Measurements from ENCODE around the gene SDK2. TPM values are rescaled to one million over a fixed set of nuclear protein-coding genes. Genes with fewer than 3 reads are reported as not detected.

The SDK2 gene
- total and polyA plus RNA-seq, 3 experiments from 2014 or later, result 0.35 to 0.54 (median 0.44) TPM

- H3K36me3 Mint-ChIP-seq, result no peaks in the 10 kb centered on the region
- H3K9me3 Mint-ChIP-seq, result no peaks in the 10 kb centered on the region
- POLR2A ChIA-PET, result no interaction called here
- Histone ChIP-seq H3K9me3 (ENCODE audit: low read length) (no peaks in the 10 kb centered on the region), H3K27ac (ENCODE audit: low read depth, low read length) (no peak overlapping the region), H3K27me3 (ENCODE audit: insufficient read depth, low read length, poor library complexity, severe bottlenecking) (no peaks in the 10 kb centered on the region), H3K36me3 (ENCODE audit: insufficient read depth, low read length) (no peaks in the 10 kb centered on the region), H3K4me1 (ENCODE audit: insufficient read depth, low read length) (peaks cover 5% of the 10 kb centered on the region), H3K4me3 (ENCODE audit: low read length) (no peak overlapping the region)
- H3K4me3 Mint-ChIP-seq, result peak overlapping the region in 1 of 7 donors; percentile 15
- peak in 1 of 5 donors; percentile 4 for DNase-seq
- H3K4me1 Mint-ChIP-seq, result peaks cover 0 to 15% (median 8%) of the 10 kb centered on the region in 3 donors
- CTCF ChIA-PET, result no interaction called here
- H3K27me3 Mint-ChIP-seq, result peaks cover 0 to 6% of the 10 kb centered on the region in 2 donors
- H3K27ac Mint-ChIP-seq, result no peak overlapping the region
Observed at GRCh38 chr17:73545109-73546032, 98.9 kb downstream of the SDK2 start.

GRCh38 chr17:73544333-73544732, 99.9 kb downstream of the SDK2 start:
- peaks cover 5% of the 10 kb centered on the region for H3K4me1 ChIP-seq (ENCODE audit: insufficient read depth, low read length)
- no peak overlapping the region for H3K27ac ChIP-seq (ENCODE audit: low read depth, low read length)
- H3K9me3 Mint-ChIP-seq, result no peaks in the 10 kb centered on the region
- POLR2A ChIA-PET, result no interaction called here
- CTCF ChIA-PET, result no interaction called here
- no peak overlapping the region for H3K4me3 Mint-ChIP-seq
- peaks cover 0 to 5% of the 10 kb centered on the region in 2 donors for H3K27me3 Mint-ChIP-seq
- no peaks in the 10 kb centered on the region for H3K27me3 ChIP-seq (ENCODE audit: insufficient read depth, low read length, poor library complexity, severe bottlenecking)
- H3K36me3 Mint-ChIP-seq, result no peaks in the 10 kb centered on the region
- peaks cover 0 to 15% (median 8%) of the 10 kb centered on the region in 3 donors for H3K4me1 Mint-ChIP-seq
- peak overlapping the region in 2 of 8 donors; percentile 2 to 6 for H3K27ac Mint-ChIP-seq
- H3K4me3 ChIP-seq (ENCODE audit: low read length), result no peak overlapping the region
- DNase-seq, result no peak
- no peaks in the 10 kb centered on the region for H3K36me3 ChIP-seq (ENCODE audit: insufficient read depth, low read length)
- H3K9me3 ChIP-seq (ENCODE audit: low read length), result no peaks in the 10 kb centered on the region

GRCh38 chr17:73542323-73542722, 101.9 kb downstream of the SDK2 start:
- Histone ChIP-seq H3K27me3 (ENCODE audit: insufficient read depth, low read length, poor library complexity, severe bottlenecking) (no peaks in the 10 kb centered on the region), H3K27ac (ENCODE audit: low read depth, low read length) (no peak overlapping the region), H3K9me3 (ENCODE audit: low read length) (no peaks in the 10 kb centered on the region), H3K4me1 (ENCODE audit: insufficient read depth, low read length) (peaks cover 5% of the 10 kb centered on the region), H3K4me3 (ENCODE audit: low read length) (no peak overlapping the region), H3K36me3 (ENCODE audit: insufficient read depth, low read length) (no peaks in the 10 kb centered on the region)
- no peak for DNase-seq
- H3K27me3 Mint-ChIP-seq, result no peaks in the 10 kb centered on the region
- no peak overlapping the region for H3K4me3 Mint-ChIP-seq
- H3K36me3 Mint-ChIP-seq, result no peaks in the 10 kb centered on the region
- no peaks in the 10 kb centered on the region for H3K9me3 Mint-ChIP-seq
- ChIA-PET POLR2A (no interaction called here), CTCF (no interaction called here)
- peak overlapping the region in 1 of 8 donors; percentile 74 for H3K27ac Mint-ChIP-seq
- H3K4me1 Mint-ChIP-seq, result peaks cover 0 to 10% (median 7%) of the 10 kb centered on the region in 3 donors

- Mint-ChIP-seq H3K4me3 (no peak overlapping the region), H3K27me3 (no peaks in the 10 kb centered on the region), H3K4me1 (peaks cover 0 to 4% (median 0%) of the 10 kb centered on the region in 3 donors), H3K27ac (no peak overlapping the region), H3K9me3 (no peaks in the 10 kb centered on the region), H3K36me3 (no peaks in the 10 kb centered on the region)
- Histone ChIP-seq H3K4me1 (ENCODE audit: insufficient read depth, low read length) (no peaks in the 10 kb centered on the region), H3K4me3 (ENCODE audit: low read length) (no peak overlapping the region), H3K27me3 (ENCODE audit: insufficient read depth, low read length, poor library complexity, severe bottlenecking) (no peaks in the 10 kb centered on the region), H3K36me3 (ENCODE audit: insufficient read depth, low read length) (no peaks in the 10 kb centered on the region), H3K9me3 (ENCODE audit: low read length) (no peaks in the 10 kb centered on the region), H3K27ac (ENCODE audit: low read depth, low read length) (no peak overlapping the region)
- ChIA-PET CTCF (no interaction called here), POLR2A (no interaction called here)
- no peak for DNase-seq
Observed at GRCh38 chr17:73541561-73541981, 102.7 kb downstream of the SDK2 start.

- DNase-seq, result no peak
- Mint-ChIP-seq H3K36me3 (no peaks in the 10 kb centered on the region), H3K4me1 (peaks cover 0 to 4% (median 0%) of the 10 kb centered on the region in 3 donors), H3K4me3 (no peak overlapping the region), H3K27ac (no peak overlapping the region), H3K9me3 (no peaks in the 10 kb centered on the region), H3K27me3 (no peaks in the 10 kb centered on the region)
- H3K9me3 ChIP-seq (ENCODE audit: low read length), result no peaks in the 10 kb centered on the region
- ChIA-PET CTCF (no interaction called here), POLR2A (no interaction called here)
- H3K27ac ChIP-seq (ENCODE audit: low read depth, low read length), result no peak overlapping the region
- no peaks in the 10 kb centered on the region for H3K27me3 ChIP-seq (ENCODE audit: insufficient read depth, low read length, poor library complexity, severe bottlenecking)
- no peak overlapping the region for H3K4me3 ChIP-seq (ENCODE audit: low read length)
- H3K36me3 ChIP-seq (ENCODE audit: insufficient read depth, low read length), result no peaks in the 10 kb centered on the region
- H3K4me1 ChIP-seq (ENCODE audit: insufficient read depth, low read length), result no peaks in the 10 kb centered on the region
Observed at GRCh38 chr17:73541111-73541510, 103.1 kb downstream of the SDK2 start.

- Histone ChIP-seq H3K27ac (ENCODE audit: low read depth, low read length) (no peak overlapping the region), H3K4me1 (ENCODE audit: insufficient read depth, low read length) (no peaks in the 10 kb centered on the region), H3K36me3 (ENCODE audit: insufficient read depth, low read length) (no peaks in the 10 kb centered on the region), H3K9me3 (ENCODE audit: low read length) (no peaks in the 10 kb centered on the region), H3K4me3 (ENCODE audit: low read length) (no peak overlapping the region), H3K27me3 (ENCODE audit: insufficient read depth, low read length, poor library complexity, severe bottlenecking) (no peaks in the 10 kb centered on the region)
- no peaks in the 10 kb centered on the region for H3K4me1 Mint-ChIP-seq
- DNase-seq, result no peak
- no peak overlapping the region for H3K27ac Mint-ChIP-seq
- H3K27me3 Mint-ChIP-seq, result no peaks in the 10 kb centered on the region
- H3K9me3 Mint-ChIP-seq, result no peaks in the 10 kb centered on the region
- no peak overlapping the region for H3K4me3 Mint-ChIP-seq
- POLR2A ChIA-PET, result no interaction called here
- CTCF ChIA-PET, result no interaction called here
- H3K36me3 Mint-ChIP-seq, result no peaks in the 10 kb centered on the region
Observed at GRCh38 chr17:73539166-73539565, 105.1 kb downstream of the SDK2 start.

- Mint-ChIP-seq H3K27ac (no peak overlapping the region), H3K4me1 (no peaks in the 10 kb centered on the region), H3K4me3 (no peak overlapping the region), H3K9me3 (no peaks in the 10 kb centered on the region), H3K27me3 (no peaks in the 10 kb centered on the region), H3K36me3 (no peaks in the 10 kb centered on the region)
- ChIA-PET POLR2A (no interaction called here), CTCF (no interaction called here)
- Histone ChIP-seq H3K9me3 (ENCODE audit: low read length) (no peaks in the 10 kb centered on the region), H3K4me3 (ENCODE audit: low read length) (no peak overlapping the region), H3K36me3 (ENCODE audit: insufficient read depth, low read length) (no peaks in the 10 kb centered on the region), H3K27me3 (ENCODE audit: insufficient read depth, low read length, poor library complexity, severe bottlenecking) (no peaks in the 10 kb centered on the region), H3K4me1 (ENCODE audit: insufficient read depth, low read length) (no peaks in the 10 kb centered on the region), H3K27ac (ENCODE audit: low read depth, low read length) (no peak overlapping the region)
- no peak for DNase-seq
Observed at GRCh38 chr17:73538445-73538844, 105.8 kb downstream of the SDK2 start.

GRCh38 chr17:73536700-73537605, 107.3 kb downstream of the SDK2 start:
- no peak for DNase-seq
- H3K4me1 ChIP-seq (ENCODE audit: insufficient read depth, low read length), result no peaks in the 10 kb centered on the region
- no peaks in the 10 kb centered on the region for H3K9me3 ChIP-seq (ENCODE audit: low read length)
- no peaks in the 10 kb centered on the region for H3K36me3 Mint-ChIP-seq
- ChIA-PET CTCF (no interaction called here), POLR2A (no interaction called here)
- H3K4me3 ChIP-seq (ENCODE audit: low read length), result no peak overlapping the region
- H3K36me3 ChIP-seq (ENCODE audit: insufficient read depth, low read length), result no peaks in the 10 kb centered on the region
- H3K27me3 ChIP-seq (ENCODE audit: insufficient read depth, low read length, poor library complexity, severe bottlenecking), result no peaks in the 10 kb centered on the region
- no peak overlapping the region for H3K27ac Mint-ChIP-seq
- H3K27me3 Mint-ChIP-seq, result no peaks in the 10 kb centered on the region
- no peak overlapping the region for H3K4me3 Mint-ChIP-seq
- no peaks in the 10 kb centered on the region for H3K9me3 Mint-ChIP-seq
- no peak overlapping the region for H3K27ac ChIP-seq (ENCODE audit: low read depth, low read length)
- no peaks in the 10 kb centered on the region for H3K4me1 Mint-ChIP-seq

Data from CD8-positive, alpha-beta memory T cell (primary cell).